HK-2 (cell line): ENCODE data around the gene CCNB2.

Experiments
- DNase-seq: peaks from one replicate; pipeline ENCODE4 v3.0.0-alpha.2; 2018; ENCODE audit not compliant: unreplicated experiment

CCNB2 gene

GRCh38 chr15:59166601-59167265 is 61.8 kb downstream of the CCNB2 start:
- DNase-seq = no peak

DNA sequence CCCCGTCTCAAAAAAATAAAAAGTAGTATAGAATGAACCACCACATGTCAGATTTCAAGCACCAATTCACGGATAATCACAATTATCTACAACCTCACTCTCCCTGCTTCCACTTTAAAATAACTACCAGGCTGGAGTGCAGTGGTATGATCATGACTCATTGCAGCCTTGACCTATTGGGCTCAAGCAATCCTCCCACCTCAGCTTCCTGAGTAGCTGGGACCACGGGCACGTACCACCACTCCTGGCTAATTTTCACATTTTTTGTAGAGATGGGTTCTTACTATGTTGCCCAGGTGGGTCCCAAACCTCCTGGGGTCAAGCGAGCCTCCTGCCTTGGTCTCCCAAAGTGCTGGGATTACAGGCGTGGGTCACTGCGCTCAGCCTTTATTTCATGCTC is 63.6 kb downstream of the CCNB2 start:
- peak; percentile 49 for DNase-seq

DNA sequence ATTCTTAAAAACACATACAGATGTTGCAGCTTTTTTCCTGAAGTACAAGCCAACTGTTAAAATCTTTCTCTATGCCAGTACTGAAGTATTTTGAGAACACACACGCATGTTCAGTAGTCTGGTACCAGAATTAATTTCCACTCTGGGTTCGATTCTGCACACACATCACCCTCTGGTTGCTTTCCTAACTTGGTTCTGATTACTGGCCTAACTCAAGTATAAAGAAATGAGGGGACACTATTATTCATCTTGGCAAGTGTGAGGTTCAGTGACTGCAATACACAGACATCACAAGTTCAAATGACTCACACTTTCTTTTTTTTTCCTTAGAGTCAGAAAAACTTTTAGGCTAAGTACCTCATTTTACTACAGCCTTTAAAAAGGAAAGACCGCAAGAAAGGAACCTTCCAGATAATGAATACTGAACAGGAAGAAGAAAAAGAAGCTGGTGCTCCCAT is 64.3 kb downstream of the CCNB2 start:
- DNase-seq = no peak

DNA sequence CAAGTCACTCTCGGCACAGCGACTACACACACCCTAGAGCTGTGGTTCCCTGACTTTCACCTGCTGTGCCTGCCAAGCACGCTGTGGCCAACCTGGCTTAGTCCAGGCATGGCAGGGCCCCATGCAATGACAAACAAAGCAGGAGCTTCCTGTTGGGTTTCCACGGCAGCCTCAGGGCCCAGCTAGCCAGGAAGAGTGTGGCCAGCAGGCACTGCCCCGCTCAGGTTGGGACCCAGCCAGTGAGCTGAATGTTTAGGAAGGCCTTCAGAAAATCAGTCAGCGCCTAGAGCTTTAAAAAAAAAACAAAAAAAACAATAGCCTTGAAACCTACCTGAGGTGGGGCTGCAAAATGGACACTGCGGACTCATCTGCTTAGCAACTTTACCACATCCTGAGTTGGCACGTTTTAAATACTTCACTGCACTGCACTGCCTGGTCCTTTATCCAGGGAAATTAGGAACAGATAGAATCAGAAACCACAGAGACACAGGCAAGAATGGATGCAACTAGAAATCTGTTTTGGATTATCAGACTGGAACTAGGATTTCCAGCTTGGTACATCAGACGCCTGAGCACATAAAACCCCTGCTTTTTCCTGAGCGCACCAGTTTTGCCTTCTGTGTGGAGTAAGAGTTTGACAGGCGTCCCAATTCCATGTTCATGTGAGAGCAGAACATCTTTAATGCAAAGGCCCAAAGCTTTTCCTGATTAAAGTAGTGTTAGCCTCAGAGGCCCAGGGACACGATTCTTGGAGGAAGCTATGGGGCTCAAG is 65.5 kb downstream of the CCNB2 start:
- peak; percentile 68 for DNase-seq

- DNase-seq = no peak
Measured at GRCh38 chr15:59171067-59171397, 66.1 kb downstream of the CCNB2 start.

- DNase-seq = no peak
Measured at GRCh38 chr15:59172289-59172901, 67.4 kb downstream of the CCNB2 start.

DNA sequence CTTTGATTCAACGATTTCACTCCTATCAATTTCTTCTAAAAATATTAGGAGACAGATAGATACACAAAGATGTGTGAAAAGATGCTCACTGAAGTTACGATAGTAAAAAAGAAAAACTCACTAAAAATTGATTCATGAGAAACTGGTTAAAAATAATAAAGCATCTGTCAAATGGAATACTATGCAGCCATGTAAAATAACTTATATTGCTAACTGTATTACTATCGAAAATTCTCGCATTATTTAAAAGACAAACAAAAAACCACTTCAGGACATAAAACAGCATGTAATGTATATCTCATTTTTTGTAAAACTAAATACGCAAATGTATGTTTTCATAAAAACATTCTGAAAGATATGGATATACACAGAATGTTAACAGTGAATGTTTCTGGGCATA is 68.2 kb downstream of the CCNB2 start:
- DNase-seq = no peak

GRCh38 chr15:59174151-59174834 is 69.3 kb downstream of the CCNB2 start:
- DNase-seq = no peak
